Right renal cortex interstitium (tissue), 3 donors: ENCODE measurements around the gene TENM4. TPM values are rescaled to one million over a fixed set of nuclear protein-coding genes. Genes with fewer than 3 reads are reported as not detected.
"Not testable (repeated sequence)": the region's sequence is repeated elsewhere in the genome, so short reads cannot be mapped to it uniquely, and the experiment has no call there.

ENCODE experiments used
- DNase-seq, 3 donors: peaks; one replicate each; pipeline ENCODE4 v3.0.0-alpha.2; 2013; ENCODE audit warnings: low read depth in 3 of 3, low spot score in 2 of 3
- polyA plus RNA-seq, 3 donors: library from polyadenylated mRNA; unstranded; fragments of 120-200 nt; gene quantifications; one replicate each; pipeline ENCODE4 v1.2.1, GENCODE V29; 2013; ENCODE audit not compliant: insufficient read length in 3 of 3

Gene TENM4
- polyA plus RNA-seq, 3 donors, result 20.2 to 22.7 (median 21.1) TPM

- no peak for DNase-seq
Observed at GRCh38 chr11:78835646-78836045, 605.2 kb downstream of the TENM4 start.

GRCh38 chr11:78834886-78835285 lies 605.9 kb downstream of the TENM4 start:
- no peak for DNase-seq

- no peak for DNase-seq
Observed at GRCh38 chr11:78833237-78833636, 607.6 kb downstream of the TENM4 start.

GRCh38 chr11:78832226-78832947 lies 608.4 kb downstream of the TENM4 start:
- no peak for DNase-seq

- DNase-seq, result no peak
Observed at GRCh38 chr11:78831571-78831970, 609.3 kb downstream of the TENM4 start.

GRCh38 chr11:78830277-78830819 lies 610.5 kb downstream of the TENM4 start:
- DNase-seq, result no peak

- no peak for DNase-seq
Observed at GRCh38 chr11:78829146-78829545, 611.7 kb downstream of the TENM4 start.

- no peak for DNase-seq
Observed at GRCh38 chr11:78828676-78829075, 612.2 kb downstream of the TENM4 start.

- DNase-seq, result not testable (repeated sequence)
Observed at GRCh38 chr11:78827291-78827690, 613.5 kb downstream of the TENM4 start.

- no peak for DNase-seq
Observed at GRCh38 chr11:78825591-78826020, 615.2 kb downstream of the TENM4 start.

GRCh38 chr11:78823588-78823987 lies 617.2 kb downstream of the TENM4 start:
- no peak for DNase-seq

GRCh38 chr11:78822931-78823423 lies 617.9 kb downstream of the TENM4 start:
- no peak for DNase-seq

- no peak for DNase-seq
Observed at GRCh38 chr11:78821371-78822306, 619.2 kb downstream of the TENM4 start.

GRCh38 chr11:78820741-78821140 lies 620.1 kb downstream of the TENM4 start:
- DNase-seq, result no peak

- no peak for DNase-seq
Observed at GRCh38 chr11:78818201-78818600, 622.6 kb downstream of the TENM4 start.

- DNase-seq, result no peak
Observed at GRCh38 chr11:78815831-78816230, 625.0 kb downstream of the TENM4 start.

- no peak for DNase-seq
Observed at GRCh38 chr11:78812513-78813293, 628.1 kb downstream of the TENM4 start.

GRCh38 chr11:78810559-78811009 lies 630.2 kb downstream of the TENM4 start:
- no peak for DNase-seq

GRCh38 chr11:78809931-78810541 lies 630.8 kb downstream of the TENM4 start:
- DNase-seq, result peak; percentile 46 to 67 (median 65)

GRCh38 chr11:78808923-78809322 lies 631.9 kb downstream of the TENM4 start:
- no peak for DNase-seq
